PC-9 (cell line): ENCODE results near the gene TNFRSF12A. TPM values are rescaled to one million over a fixed set of nuclear protein-coding genes. Genes with fewer than 3 reads are reported as not detected.
"Not testable (repeated sequence)": the region's sequence is repeated elsewhere in the genome, so short reads cannot be mapped to it uniquely, and the experiment has no call there.

ENCODE experiments used
- BruUV-seq: library from RNA; stranded (reverse); fragments of 400-500 nt; replicated peaks from 2 replicates; lab custom pipeline; 2021; lab: Mats Ljungman, UMichigan
- CTCF ChIA-PET: fragments of 300-600 bp; sonication (Branson Sonifier 250); formaldehyde crosslinking; loops from one replicate; lab custom pipeline; 2022; ENCODE audit warnings: antibody characterized with exemption; lab: Charles Lee
- POLR2A ChIA-PET: fragments of 300-600 bp; sonication (Branson Sonifier 250); formaldehyde crosslinking; loops from one replicate; lab custom pipeline; 2022; ENCODE audit warnings: antibody characterized with exemption; ENCODE audit not compliant: unreplicated experiment; lab: Charles Lee
- DNase-seq, 2 experiments: peaks; one replicate each; pipeline versions ENCODE4 v3.0.0 to v3.0.0-alpha.2; 2015 to 2022; ENCODE audit warnings: mixed read lengths in 1 of 2
- H2AFZ ChIP-seq: fragments of 200-600 bp; sonication (generic); 2 replicates; pipeline ENCODE4 v1.8.1; 2017; ENCODE audit warnings: antibody characterized with exemption
- H3F3A ChIP-seq: fragments of 200-600 bp; sonication (generic); 2 replicates; pipeline ENCODE4 v1.8.1; 2017; ENCODE audit warnings: antibody characterized with exemption, mild to moderate bottlenecking, low read depth; ENCODE audit not compliant: insufficient read depth
- H3K27ac ChIP-seq: fragments of 200-600 bp; sonication (generic); 2 replicates; pipeline ENCODE4 v1.6.1; 2016; ENCODE audit warnings: mixed run types
- H3K27me3 ChIP-seq: fragments of 200-600 bp; sonication (generic); 2 replicates; pipeline ENCODE4 v1.6.1; 2016; ENCODE audit warnings: low read depth, mixed run types; ENCODE audit not compliant: insufficient read depth
- H3K36me3 ChIP-seq: fragments of 200-600 bp; sonication (generic); 2 replicates; pipeline ENCODE4 v1.6.1; 2016; ENCODE audit warnings: low read depth, mixed run types
- H3K4me1 ChIP-seq: fragments of 200-600 bp; sonication (generic); replicated peaks from 2 replicates; pipeline ENCODE4 v1.6.1; 2016; ENCODE audit warnings: mixed run types; ENCODE audit not compliant: insufficient read depth
- H3K4me2 ChIP-seq: fragments of 200-600 bp; sonication (generic); 2 replicates; pipeline ENCODE4 v1.6.1; 2017; ENCODE audit warnings: mixed run types
- H3K4me3 ChIP-seq: fragments of 200-600 bp; sonication (generic); 2 replicates; pipeline ENCODE4 v1.6.1; 2016; ENCODE audit warnings: mixed run types
- H3K79me2 ChIP-seq: fragments of 200-600 bp; sonication (generic); 2 replicates; pipeline ENCODE4 v1.6.1; 2017; ENCODE audit warnings: low read depth, mixed run types
- H3K9me2 ChIP-seq: fragments of 200-600 bp; sonication (generic); 2 replicates; pipeline ENCODE4 v1.8.1; 2017; ENCODE audit warnings: mild to moderate bottlenecking; ENCODE audit not compliant: insufficient read depth
- H3K9me3 ChIP-seq: fragments of 200-600 bp; sonication (generic); 2 replicates; pipeline ENCODE4 v1.8.1; 2016; ENCODE audit warnings: low read depth; ENCODE audit not compliant: insufficient read depth
- H4K20me1 ChIP-seq: fragments of 200-600 bp; sonication (generic); 2 replicates; pipeline ENCODE4 v1.8.1; 2017; ENCODE audit not compliant: insufficient read depth
- EZH2 ChIP-seq: fragments of 200-600 bp; sonication (generic); IDR thresholded peaks from 2 replicates; pipeline ENCODE4 v1.8.0; 2017; ENCODE audit warnings: antibody characterized with exemption, low read depth
- intact Hi-C: fragments of 100-400 bp; cut with micrococcal nuclease; formaldehyde crosslinking; loops from one replicate; pipeline ENCODE4 v1.10.0; 2022; ENCODE audit not compliant: unreplicated experiment
- total RNA-seq: library from RNA; stranded (reverse); gene quantifications from 2 replicates; pipeline ENCODE4 v1.2.3, GENCODE V29; 2021
- TF ChIP-seq, protein P1 (sequence below): fragments of 200-600 bp; sonication (generic); conservative IDR thresholded peaks from 2 replicates; pipeline ENCODE4 v1.6.1; 2017; ENCODE audit warnings: mixed run types, antibody characterized with exemption, mild to moderate bottlenecking, moderate library complexity

Gene TNFRSF12A
- total RNA-seq, 1 experiment from 2014 or later, result 226 TPM

DNA sequence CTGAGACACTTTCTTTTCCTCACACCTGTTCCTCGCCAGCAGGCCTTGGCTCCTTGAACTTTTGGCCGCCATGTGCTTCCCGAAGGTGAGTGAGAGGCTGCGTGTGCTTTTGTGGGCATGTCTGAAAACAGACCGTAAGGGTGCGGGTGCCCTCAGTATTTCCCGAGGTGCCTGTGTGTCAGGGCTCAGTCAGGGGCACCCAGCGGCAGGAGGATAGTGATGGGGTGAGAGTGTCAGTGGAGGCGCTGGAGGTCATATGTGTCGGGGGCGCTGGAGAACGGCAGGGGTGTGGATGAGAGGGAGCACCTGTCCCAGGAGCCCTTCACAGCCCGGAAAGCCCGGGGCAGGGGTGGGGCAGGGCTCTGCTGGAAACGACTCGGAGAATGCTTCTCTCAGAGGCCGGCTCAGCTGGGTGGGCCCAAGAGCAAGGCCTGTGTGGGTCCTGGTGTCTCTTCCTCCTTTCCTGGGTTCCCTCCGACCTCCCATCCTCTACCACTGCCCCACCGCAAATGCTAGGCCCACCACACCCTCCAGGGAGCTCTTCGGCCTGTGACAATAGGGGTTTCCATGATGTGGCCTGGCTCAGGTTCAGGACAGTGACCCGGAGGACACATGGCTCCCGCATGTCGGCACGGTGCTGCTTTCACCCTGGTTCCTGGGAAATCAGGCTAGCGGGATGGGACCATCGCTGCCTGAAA, 45.7 kb downstream of the TNFRSF12A start:
- Histone ChIP-seq H3K27me3 (no peaks in the 10 kb centered on the region), H2AFZ (no peak overlapping the region), H3K4me3 (no peak overlapping the region), H3K36me3 (no peaks in the 10 kb centered on the region), H3K9me3 (no peaks in the 10 kb centered on the region), H3K79me2 (no peaks in the 10 kb centered on the region), H3K27ac (no peak overlapping the region), H3K4me2 (no peak overlapping the region), H4K20me1 (no peaks in the 10 kb centered on the region), H3K4me1 (peaks cover 12% of the 10 kb centered on the region), H3F3A (no peaks in the 10 kb centered on the region), H3K9me2 (no peaks in the 10 kb centered on the region)
- no TSS peak for BruUV-seq
- CTCF ChIA-PET, result no interaction called here
- no peak for DNase-seq
- intact Hi-C loops, result no loop called here
- TF ChIP-seq, protein P1, sequence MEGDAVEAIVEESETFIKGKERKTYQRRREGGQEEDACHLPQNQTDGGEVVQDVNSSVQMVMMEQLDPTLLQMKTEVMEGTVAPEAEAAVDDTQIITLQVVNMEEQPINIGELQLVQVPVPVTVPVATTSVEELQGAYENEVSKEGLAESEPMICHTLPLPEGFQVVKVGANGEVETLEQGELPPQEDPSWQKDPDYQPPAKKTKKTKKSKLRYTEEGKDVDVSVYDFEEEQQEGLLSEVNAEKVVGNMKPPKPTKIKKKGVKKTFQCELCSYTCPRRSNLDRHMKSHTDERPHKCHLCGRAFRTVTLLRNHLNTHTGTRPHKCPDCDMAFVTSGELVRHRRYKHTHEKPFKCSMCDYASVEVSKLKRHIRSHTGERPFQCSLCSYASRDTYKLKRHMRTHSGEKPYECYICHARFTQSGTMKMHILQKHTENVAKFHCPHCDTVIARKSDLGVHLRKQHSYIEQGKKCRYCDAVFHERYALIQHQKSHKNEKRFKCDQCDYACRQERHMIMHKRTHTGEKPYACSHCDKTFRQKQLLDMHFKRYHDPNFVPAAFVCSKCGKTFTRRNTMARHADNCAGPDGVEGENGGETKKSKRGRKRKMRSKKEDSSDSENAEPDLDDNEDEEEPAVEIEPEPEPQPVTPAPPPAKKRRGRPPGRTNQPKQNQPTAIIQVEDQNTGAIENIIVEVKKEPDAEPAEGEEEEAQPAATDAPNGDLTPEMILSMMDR, result no peak
- no peak for TF ChIP-seq EZH2
- POLR2A ChIA-PET, result no interaction called here

DNA sequence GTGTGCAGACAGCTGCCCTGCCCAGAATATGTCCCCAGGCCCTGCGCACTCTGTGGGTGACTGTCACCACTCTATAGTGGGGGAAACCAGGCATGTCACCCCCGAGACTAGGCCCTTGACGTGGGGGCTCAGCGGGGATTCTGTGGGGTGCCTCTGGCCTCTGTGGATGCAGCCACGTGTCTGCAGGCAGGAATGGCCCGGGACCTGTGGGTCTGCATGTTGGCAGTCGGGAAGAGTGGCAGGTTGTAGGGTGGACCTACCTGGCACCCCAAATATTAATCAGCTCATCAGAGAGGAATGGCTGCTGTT, 46.2 kb downstream of the TNFRSF12A start:
- H3K36me3 ChIP-seq, result no peaks in the 10 kb centered on the region
- ChIA-PET POLR2A (no interaction called here), CTCF (no interaction called here)
- no peak overlapping the region for H2AFZ ChIP-seq
- H3K27ac ChIP-seq, result no peak overlapping the region
- H4K20me1 ChIP-seq, result no peaks in the 10 kb centered on the region
- no peaks in the 10 kb centered on the region for H3F3A ChIP-seq
- H3K4me3 ChIP-seq, result no peak overlapping the region
- BruUV-seq, result no TSS peak
- no peaks in the 10 kb centered on the region for H3K79me2 ChIP-seq
- H3K27me3 ChIP-seq, result no peaks in the 10 kb centered on the region
- intact Hi-C loops, result no loop called here
- H3K4me1 ChIP-seq, result peaks cover 12% of the 10 kb centered on the region
- no peaks in the 10 kb centered on the region for H3K9me2 ChIP-seq
- no peak overlapping the region for H3K4me2 ChIP-seq
- no peaks in the 10 kb centered on the region for H3K9me3 ChIP-seq
- TF ChIP-seq, protein P1, result no peak
- TF ChIP-seq EZH2, result no peak
- no peak for DNase-seq

DNA sequence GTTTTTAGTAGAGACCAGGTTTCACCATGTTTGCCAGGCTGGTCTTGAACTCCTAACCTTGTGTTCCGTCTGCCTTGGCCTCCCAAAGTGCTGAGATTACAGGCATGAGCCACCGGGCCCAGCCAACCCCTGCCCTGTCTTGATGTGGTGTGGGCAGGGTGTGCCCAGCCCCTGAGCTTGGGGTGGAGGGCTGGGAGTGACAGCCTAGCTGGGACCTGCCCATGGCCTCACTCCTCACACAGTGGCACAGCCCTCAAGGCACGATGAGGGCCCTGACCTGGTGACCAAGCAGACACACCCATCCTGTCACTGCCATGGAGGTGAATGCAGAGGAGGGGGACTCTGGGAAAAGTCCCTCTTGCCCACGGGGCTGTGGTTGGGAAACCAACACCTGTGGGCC, 48.3 kb downstream of the TNFRSF12A start:
- ChIA-PET POLR2A (interaction anchor here (0.6 kb wide), 1 partner anchor 77 kb away, joined by 8 read pairs; no protein-coding TSS in a partner anchor), CTCF (no interaction called here)
- intact Hi-C loops, result no loop called here
- Histone ChIP-seq H3K4me2 (no peak overlapping the region), H3K27ac (no peak overlapping the region), H3K27me3 (no peaks in the 10 kb centered on the region), H2AFZ (no peak overlapping the region), H3F3A (no peaks in the 10 kb centered on the region), H3K9me2 (no peaks in the 10 kb centered on the region), H3K4me3 (no peak overlapping the region), H3K4me1 (peaks cover 12% of the 10 kb centered on the region), H3K36me3 (no peaks in the 10 kb centered on the region), H3K9me3 (no peaks in the 10 kb centered on the region), H4K20me1 (no peaks in the 10 kb centered on the region), H3K79me2 (no peaks in the 10 kb centered on the region)
- peak in 1 of 2 experiments; percentile 40 for DNase-seq
- no TSS peak for BruUV-seq
- TF ChIP-seq EZH2, result no peak
- TF ChIP-seq, protein P1, result no peak

DNA sequence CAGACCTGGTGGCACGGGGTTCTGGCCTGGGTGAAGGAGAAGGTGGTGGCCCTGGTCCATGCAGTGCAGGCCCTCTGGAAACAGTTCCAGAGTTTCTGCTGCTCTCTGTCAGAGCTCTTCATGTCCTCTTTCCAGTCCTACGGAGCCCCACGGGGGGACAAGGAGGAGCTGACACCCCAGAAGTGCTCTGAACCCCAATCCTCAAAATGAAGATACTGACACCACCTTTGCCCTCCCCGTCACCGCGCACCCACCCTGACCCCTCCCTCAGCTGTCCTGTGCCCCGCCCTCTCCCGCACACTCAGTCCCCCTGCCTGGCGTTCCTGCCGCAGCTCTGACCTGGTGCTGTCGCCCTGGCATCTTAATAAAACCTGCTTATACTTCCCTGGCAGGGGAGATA, 49.0 kb downstream of the TNFRSF12A start:
- POLR2A ChIA-PET, result interaction anchor here (0.6 kb wide), 1 partner anchor 76 kb away, joined by 8 read pairs; no protein-coding TSS in a partner anchor

More for the DNA sequence above, 49.0 kb downstream of the TNFRSF12A start:
- H2AFZ ChIP-seq, H3K79me2 ChIP-seq, BruUV-seq, H3F3A ChIP-seq, H3K9me2 ChIP-seq, H4K20me1 ChIP-seq, H3K36me3 ChIP-seq, CTCF ChIA-PET, H3K27me3 ChIP-seq, H3K4me3 ChIP-seq, intact Hi-C loops, H3K9me3 ChIP-seq, H3K4me2 ChIP-seq, DNase-seq, H3K27ac ChIP-seq: not testable (repeated sequence)
- peaks cover 12% of the 10 kb centered on the region for H3K4me1 ChIP-seq
